ENCODE data around the gene WDR82. TPM values are rescaled to one million over a fixed set of nuclear protein-coding genes. Genes with fewer than 3 reads are reported as not detected.

Gene WDR82
- total RNA-seq, 4 donors from 2014 or later, result 24.6 to 128 (median 70.3) TPM

GRCh38 chr3:52314489-52314888 is 36.0 kb upstream of the WDR82 start:
- no peak for DNase-seq
- no peak for TF ChIP-seq CTCF (IDR thresholded peaks at IDR 0.05)
- TF ChIP-seq POLR2A (IDR thresholded peaks at IDR 0.05), result no peak
- no peaks in the 10 kb centered on the region for H3K36me3 ChIP-seq
- no peak overlapping the region for H3K27ac ChIP-seq
- peaks cover 0 to 4% of the 10 kb centered on the region in 2 donors for H3K4me1 ChIP-seq
- intact Hi-C loops (cut with DNase I; ENCODE audit: low total_unique reads), result no loop called here
- no peak overlapping the region for H3K4me3 ChIP-seq
- H3K27me3 ChIP-seq, result no peaks in the 10 kb centered on the region
- no peaks in the 10 kb centered on the region for H3K9me3 ChIP-seq

GRCh38 chr3:52313774-52314188 is 35.3 kb upstream of the WDR82 start:
- H3K4me3 ChIP-seq, result no peak overlapping the region
- H3K36me3 ChIP-seq, result no peaks in the 10 kb centered on the region
- no peaks in the 10 kb centered on the region for H3K9me3 ChIP-seq
- intact Hi-C loops (cut with DNase I; ENCODE audit: low total_unique reads), result no loop called here
- no peak for DNase-seq
- no peaks in the 10 kb centered on the region for H3K27me3 ChIP-seq
- peaks cover 0 to 4% of the 10 kb centered on the region in 2 donors for H3K4me1 ChIP-seq
- TF ChIP-seq POLR2A (IDR thresholded peaks at IDR 0.05), result no peak
- no peak for TF ChIP-seq CTCF (IDR thresholded peaks at IDR 0.05)
- H3K27ac ChIP-seq, result peak overlapping the region in 1 of 2 donors; percentile 45

- Histone ChIP-seq H3K4me1 (peaks cover 0 to 4% of the 10 kb centered on the region in 2 donors), H3K27me3 (no peaks in the 10 kb centered on the region), H3K4me3 (no peak overlapping the region), H3K27ac (peak overlapping the region; percentile 15 to 43), H3K9me3 (no peaks in the 10 kb centered on the region), H3K36me3 (no peaks in the 10 kb centered on the region)
- intact Hi-C loops (cut with DNase I; ENCODE audit: low total_unique reads), result no loop called here
- no peak for DNase-seq
- TF ChIP-seq CTCF (IDR thresholded peaks at IDR 0.05) (no peak), POLR2A (IDR thresholded peaks at IDR 0.05) (no peak)
These were observed 34.8 kb upstream of the WDR82 start for GRCh38 chr3:52313188-52313773.

- intact Hi-C loops (cut with DNase I; ENCODE audit: low total_unique reads), result no loop called here
These were observed 33.2 kb upstream of the WDR82 start for GRCh38 chr3:52311576-52312119.

More at GRCh38 chr3:52311576-52312119, 33.2 kb upstream of the WDR82 start:
- no peaks in the 10 kb centered on the region for H3K27me3 ChIP-seq
- no peak overlapping the region for H3K27ac ChIP-seq
- H3K36me3 ChIP-seq, result no peaks in the 10 kb centered on the region
- DNase-seq, result no peak
- H3K9me3 ChIP-seq, result no peaks in the 10 kb centered on the region
- TF ChIP-seq CTCF (IDR thresholded peaks at IDR 0.05), result no peak
- TF ChIP-seq POLR2A (IDR thresholded peaks at IDR 0.05), result no peak
- H3K4me1 ChIP-seq, result no peaks in the 10 kb centered on the region
- H3K4me3 ChIP-seq, result no peak overlapping the region

Measured in uterus (tissue), 4 donors.